Measurements from ENCODE around the gene PRSS38.

Gene PRSS38

GRCh38 chr1:227893949-227894721 is 78.7 kb downstream of the PRSS38 start:
- no peak overlapping the region for H4K8ac ChIP-seq (ENCODE audit: low read depth, low read length)
- no CpG with 5 or more reads among the region's 27 CpGs for WGBS, 2 donors (ENCODE audit: extremely low coverage in 2 of 2, insufficient read length in 2 of 2, insufficient replicate concordance in 1 of 2)
- no peaks in the 10 kb centered on the region for H3K9me3 ChIP-seq (replicated peaks in 1 of 2; ENCODE audit: control insufficient read depth in 2 of 2, insufficient read depth in 1 of 2, low read depth in 1 of 2, low read length in 2 of 2)
- H3K4me3 ChIP-seq (ENCODE audit: low read length in 2 of 2): no peak overlapping the region
- H3K79me1 ChIP-seq (ENCODE audit: low read depth, low read length): no peaks in the 10 kb centered on the region
- H4K91ac ChIP-seq (ENCODE audit: low read depth, low read length, poor library complexity): peak overlapping the region; percentile 97
- no peak overlapping the region for H2AFZ ChIP-seq (ENCODE audit: low read length)
- no peaks in the 10 kb centered on the region for H3K27me3 ChIP-seq (ENCODE audit: control insufficient read depth in 3 of 3, insufficient read depth in 3 of 3, low read depth in 1 of 3, low read length in 3 of 3)
- no peak overlapping the region for H3K23ac ChIP-seq (ENCODE audit: low read depth, low read length, poor library complexity)
- H3K4ac ChIP-seq (ENCODE audit: low read length): no peak overlapping the region
- H2BK120ac ChIP-seq (ENCODE audit: low read depth, low read length): no peak overlapping the region
- H3K14ac ChIP-seq (ENCODE audit: low read length): no peak overlapping the region
- no peak overlapping the region for H3K27ac ChIP-seq (replicated peaks; ENCODE audit: low read length)
- H3K9ac ChIP-seq (ENCODE audit: low read depth, low read length, poor library complexity): peak overlapping the region; percentile 74
- H2BK5ac ChIP-seq (ENCODE audit: low read length): peak overlapping the region; percentile 48
- H2AK5ac ChIP-seq (ENCODE audit: low read depth, low read length): peak overlapping the region; percentile 72
- DNase-seq (ENCODE audit: low spot score): no peak
- peaks cover 0 to 24% of the 10 kb centered on the region in 2 donors for H3K4me1 ChIP-seq (ENCODE audit: control insufficient read depth in 2 of 2, insufficient read depth in 1 of 2, low read depth in 1 of 2, low read length in 2 of 2)
- no peak overlapping the region for H3K4me2 ChIP-seq (ENCODE audit: insufficient read depth, low read length, poor library complexity, severe bottlenecking)
- H3K36me3 ChIP-seq (replicated peaks in 1 of 2; ENCODE audit: control insufficient read depth in 2 of 2, insufficient read depth in 2 of 2, low read length in 2 of 2): no peaks in the 10 kb centered on the region
- H2BK12ac ChIP-seq (ENCODE audit: low read length): peak overlapping the region; percentile 87
- peak overlapping the region; percentile 74 for H2BK15ac ChIP-seq (ENCODE audit: low read length)
- peak overlapping the region; percentile 32 for H3K18ac ChIP-seq (ENCODE audit: low read length)

- no peak for DNase-seq (ENCODE audit: low spot score)
- H2BK12ac ChIP-seq (ENCODE audit: low read length): peak overlapping the region; percentile 87
- peak overlapping the region; percentile 48 for H2BK5ac ChIP-seq (ENCODE audit: low read length)
- H3K9ac ChIP-seq (ENCODE audit: low read depth, low read length, poor library complexity): peak overlapping the region; percentile 63
- peak overlapping the region; percentile 97 for H4K91ac ChIP-seq (ENCODE audit: low read depth, low read length, poor library complexity)
- H3K27me3 ChIP-seq (ENCODE audit: control insufficient read depth in 3 of 3, insufficient read depth in 3 of 3, low read depth in 1 of 3, low read length in 3 of 3): no peaks in the 10 kb centered on the region
- WGBS, 2 donors (ENCODE audit: extremely low coverage in 2 of 2, insufficient read length in 2 of 2, insufficient replicate concordance in 1 of 2): no CpG with 5 or more reads among the region's 12 CpGs
- no peak overlapping the region for H3K4me2 ChIP-seq (ENCODE audit: insufficient read depth, low read length, poor library complexity, severe bottlenecking)
- H2AFZ ChIP-seq (ENCODE audit: low read length): no peak overlapping the region
- H2AK5ac ChIP-seq (ENCODE audit: low read depth, low read length): peak overlapping the region; percentile 72
- H3K18ac ChIP-seq (ENCODE audit: low read length): peak overlapping the region; percentile 89
- peaks cover 0 to 19% of the 10 kb centered on the region in 2 donors for H3K4me1 ChIP-seq (ENCODE audit: control insufficient read depth in 2 of 2, insufficient read depth in 1 of 2, low read depth in 1 of 2, low read length in 2 of 2)
- peak overlapping the region; percentile 47 for H2BK15ac ChIP-seq (ENCODE audit: low read length)
- H3K4ac ChIP-seq (ENCODE audit: low read length): peak overlapping the region; percentile 58
- H3K9me3 ChIP-seq (replicated peaks in 1 of 2; ENCODE audit: control insufficient read depth in 2 of 2, insufficient read depth in 1 of 2, low read depth in 1 of 2, low read length in 2 of 2): no peaks in the 10 kb centered on the region
- no peak overlapping the region for H2BK120ac ChIP-seq (ENCODE audit: low read depth, low read length)
- no peak overlapping the region for H3K4me3 ChIP-seq (ENCODE audit: low read length in 2 of 2)
- no peak overlapping the region for H3K14ac ChIP-seq (ENCODE audit: low read length)
- no peak overlapping the region for H4K8ac ChIP-seq (ENCODE audit: low read depth, low read length)
- no peak overlapping the region for H3K27ac ChIP-seq (replicated peaks; ENCODE audit: low read length)
- no peak overlapping the region for H3K23ac ChIP-seq (ENCODE audit: low read depth, low read length, poor library complexity)
- H3K79me1 ChIP-seq (ENCODE audit: low read depth, low read length): no peaks in the 10 kb centered on the region
- H3K36me3 ChIP-seq (replicated peaks in 1 of 2; ENCODE audit: control insufficient read depth in 2 of 2, insufficient read depth in 2 of 2, low read length in 2 of 2): no peaks in the 10 kb centered on the region
Observed at GRCh38 chr1:227894831-227895451, 79.5 kb downstream of the PRSS38 start.

All from neuronal stem cell (in vitro differentiated cells).